HG03354 (cell line): Measurements from ENCODE around the gene CRHBP.

Source experiments
- ATAC-seq: cut with Tn5 transposase; IDR thresholded peaks from one replicate; pipeline ENCODE4 v1.9.1; 2021; ENCODE audit warnings: mild to moderate bottlenecking; ENCODE audit not compliant: unreplicated experiment, poor library complexity, severe bottlenecking

CRHBP gene

GRCh38 chr5:77010243-77010642, 57.4 kb downstream of the CRHBP start:
- no peak for ATAC-seq

GRCh38 chr5:77011498-77011897, 58.7 kb downstream of the CRHBP start:
- ATAC-seq, result no peak

GRCh38 chr5:77012601-77013000, 59.8 kb downstream of the CRHBP start:
- ATAC-seq, result no peak

GRCh38 chr5:77015938-77016569, 63.2 kb downstream of the CRHBP start:
- no peak for ATAC-seq

- ATAC-seq, result no peak
Observed at GRCh38 chr5:77016962-77017361, 64.1 kb downstream of the CRHBP start.

- no peak for ATAC-seq
Observed at GRCh38 chr5:77017668-77018067, 64.8 kb downstream of the CRHBP start.
